Stimulated activated CD4-positive, alpha-beta T cell treated with anti-CD3 and anti-CD28 coated beads, Interleukin-12 subunit alpha, Interleukin-12 subunit beta, amount 100 ng/mL, for 48 hours (primary cell): ENCODE data around the gene GPRC5D.
A peak's percentile ranks its signal among the peaks of the same experiment; 100 is the strongest.

Experiments used
- DNase-seq, 3 donors: peaks; one replicate each; pipeline ENCODE4 v3.0.0-alpha.2; 2020; ENCODE audit warnings: low read depth in 2 of 3, low spot score in 1 of 3

The GPRC5D gene

DNA sequence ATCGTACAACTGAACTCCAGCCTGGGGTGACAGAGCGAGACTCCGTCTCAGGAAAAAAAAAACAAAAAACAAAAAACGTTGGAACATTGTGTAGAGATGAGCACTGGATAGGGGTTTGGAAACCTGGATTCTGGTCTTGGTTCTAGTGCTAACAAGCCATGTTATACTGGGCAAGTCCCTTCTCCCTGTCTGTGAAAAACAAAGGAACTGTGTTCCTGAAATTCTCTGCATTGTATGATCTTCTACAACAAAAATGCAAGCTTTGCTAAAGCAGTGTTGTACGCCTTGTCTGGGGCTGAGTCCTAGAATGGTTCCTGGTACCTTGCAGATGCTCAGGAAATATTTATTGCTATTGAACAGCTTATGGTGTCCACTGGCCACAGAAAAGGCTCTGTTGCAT lies 13.4 kb downstream of the GPRC5D start:
- no peak for DNase-seq

DNA sequence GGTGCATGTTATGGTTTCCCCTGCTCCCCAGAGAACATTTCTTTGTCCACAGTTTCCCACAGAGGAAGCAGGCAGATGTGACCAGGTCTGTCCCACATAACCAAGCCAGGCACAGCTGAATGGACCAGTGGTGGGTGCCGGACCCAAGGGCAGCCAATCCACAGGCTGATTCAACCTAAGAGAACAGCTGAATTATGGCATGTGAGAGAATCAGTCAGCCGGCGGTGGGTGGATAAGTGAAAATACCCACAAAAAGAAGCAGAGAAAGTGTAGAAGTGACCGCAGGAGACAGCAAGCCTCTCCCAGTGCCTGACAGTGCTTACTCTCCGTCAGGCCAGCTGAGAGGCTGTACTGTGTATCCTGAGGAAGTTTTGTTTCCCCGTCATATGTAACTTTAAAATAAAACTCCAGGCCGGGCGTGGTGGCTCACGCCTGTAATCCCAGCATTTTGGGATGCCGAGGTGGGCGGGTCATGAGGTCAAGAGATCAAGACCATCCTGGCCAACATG lies 14.9 kb downstream of the GPRC5D start:
- no peak for DNase-seq

DNA sequence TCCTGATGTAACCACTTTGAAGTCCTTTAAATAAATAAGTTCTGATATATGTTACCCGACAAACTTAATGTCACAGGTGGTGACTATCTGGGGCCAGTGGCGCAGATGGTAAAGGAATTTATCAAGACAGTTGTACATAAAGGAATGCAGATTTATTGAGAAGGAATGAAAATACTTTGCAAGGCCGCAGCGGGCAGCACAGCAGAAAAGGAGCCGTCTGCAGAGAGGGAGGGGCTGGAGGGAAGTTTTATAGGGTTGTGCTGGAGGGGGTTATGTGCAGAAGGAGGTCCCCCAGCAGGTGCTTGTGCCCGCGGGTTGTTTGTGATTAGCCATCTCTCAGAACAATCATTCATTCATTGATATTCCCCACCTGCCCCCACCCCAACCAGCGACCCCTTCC lies 17.4 kb downstream of the GPRC5D start:
- DNase-seq, result no peak

DNA sequence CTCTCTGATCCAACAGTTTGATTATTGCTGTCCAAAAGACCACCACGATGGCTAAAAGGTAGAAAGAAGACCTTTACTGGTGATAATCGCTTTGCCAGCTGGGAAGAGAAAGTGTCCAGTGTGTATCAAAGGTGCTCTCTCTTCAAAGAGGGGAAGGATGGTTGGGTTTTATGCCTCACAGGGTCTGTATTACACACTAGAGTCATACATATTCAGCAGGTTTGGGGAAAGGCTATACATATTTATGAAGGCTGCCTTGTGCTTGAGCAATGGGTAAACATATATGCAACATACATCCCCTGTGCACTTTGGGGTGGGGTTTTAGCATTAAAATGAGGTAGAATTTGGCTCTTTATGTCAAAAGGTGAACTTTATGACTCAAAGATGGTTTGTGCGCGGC lies 18.2 kb downstream of the GPRC5D start:
- no peak for DNase-seq

DNA sequence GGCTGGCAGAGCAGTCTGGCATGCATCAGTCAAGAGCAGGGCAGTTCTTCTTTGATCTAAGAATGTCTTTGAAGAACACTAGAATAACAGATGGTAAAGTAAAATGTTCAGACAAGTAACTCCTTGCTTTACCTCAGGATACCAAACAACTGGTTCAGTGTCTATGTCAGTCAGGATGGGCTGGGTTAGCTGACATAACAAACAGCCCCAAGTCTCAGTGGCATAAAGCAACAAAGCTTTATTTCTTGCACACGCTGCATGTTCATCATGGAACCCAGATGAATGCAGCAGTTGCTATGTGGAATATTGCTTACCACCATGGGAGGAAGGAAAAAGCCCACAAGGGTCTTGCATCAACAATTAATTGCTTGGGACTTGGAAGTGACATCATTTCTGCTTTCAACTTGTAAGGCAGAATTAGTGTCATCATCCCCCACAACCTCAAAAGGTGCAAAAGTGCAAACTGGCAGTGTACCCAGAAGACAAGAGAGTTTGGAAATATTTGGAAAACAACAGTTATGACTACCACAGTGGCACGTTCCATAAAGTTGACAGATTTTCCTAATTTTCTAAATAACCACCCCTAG lies 21.2 kb downstream of the GPRC5D start:
- DNase-seq, result no peak

DNA sequence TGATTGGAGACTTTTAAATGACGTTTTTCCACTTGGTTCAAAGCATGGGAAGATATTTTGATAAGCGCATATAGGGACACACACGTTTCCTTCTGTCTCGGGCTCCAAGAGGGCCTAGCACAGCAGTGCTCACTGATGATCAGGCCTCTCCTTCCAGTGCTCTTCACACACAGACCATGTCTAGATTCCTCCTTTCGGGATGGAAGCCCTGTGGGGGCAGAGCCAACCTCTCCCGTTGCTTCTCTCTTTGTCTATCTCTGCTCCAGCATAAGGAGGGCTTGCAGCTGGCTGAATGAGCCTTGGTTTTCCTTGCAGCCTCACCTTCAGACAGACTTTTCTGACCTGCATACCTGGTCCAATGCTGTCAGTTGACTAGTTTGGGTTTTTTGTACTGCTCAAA lies 22.3 kb downstream of the GPRC5D start:
- no peak for DNase-seq

DNA sequence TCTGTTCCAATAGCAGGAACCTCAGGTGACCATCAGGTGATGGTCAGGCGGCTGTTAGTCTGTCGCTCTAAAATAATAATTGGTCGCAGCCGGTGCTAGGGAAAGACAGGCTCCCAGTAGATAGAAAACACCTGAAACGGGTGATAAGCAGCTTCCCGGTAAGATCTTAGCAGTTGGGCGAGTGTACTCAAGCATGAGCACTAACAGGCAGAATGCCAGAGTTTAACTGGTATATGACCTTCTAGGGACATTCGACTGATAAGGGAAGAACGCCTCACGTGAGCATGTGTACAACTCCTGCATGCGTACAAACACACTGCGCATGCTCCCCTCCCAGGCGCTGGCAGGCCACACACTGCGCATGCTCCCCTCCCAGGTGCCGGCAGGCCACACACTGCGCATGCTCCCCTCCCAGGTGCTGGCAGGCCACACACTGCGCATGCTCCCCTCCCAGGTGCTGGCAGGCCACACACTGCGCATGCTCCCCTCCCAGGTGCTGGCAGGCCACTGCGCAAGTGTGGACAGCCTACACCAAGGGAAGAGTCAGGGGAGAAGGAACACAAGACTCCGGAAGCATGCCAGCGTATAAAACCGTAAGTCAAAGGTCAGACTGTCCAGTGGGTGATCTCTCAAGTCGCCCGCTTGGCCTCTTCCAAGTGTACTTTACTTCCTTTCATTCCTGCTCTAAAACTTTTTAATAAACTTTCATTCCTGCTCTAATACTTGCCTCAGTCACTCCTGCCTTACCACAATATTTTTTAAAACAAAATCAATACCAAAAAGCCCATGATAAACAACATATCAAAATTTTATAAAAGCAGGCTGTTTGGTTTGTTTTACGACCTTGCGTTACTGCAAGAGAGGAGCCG lies 24.5 kb downstream of the GPRC5D start:
- DNase-seq, result peak in 1 of 3 donors; percentile 27

DNA sequence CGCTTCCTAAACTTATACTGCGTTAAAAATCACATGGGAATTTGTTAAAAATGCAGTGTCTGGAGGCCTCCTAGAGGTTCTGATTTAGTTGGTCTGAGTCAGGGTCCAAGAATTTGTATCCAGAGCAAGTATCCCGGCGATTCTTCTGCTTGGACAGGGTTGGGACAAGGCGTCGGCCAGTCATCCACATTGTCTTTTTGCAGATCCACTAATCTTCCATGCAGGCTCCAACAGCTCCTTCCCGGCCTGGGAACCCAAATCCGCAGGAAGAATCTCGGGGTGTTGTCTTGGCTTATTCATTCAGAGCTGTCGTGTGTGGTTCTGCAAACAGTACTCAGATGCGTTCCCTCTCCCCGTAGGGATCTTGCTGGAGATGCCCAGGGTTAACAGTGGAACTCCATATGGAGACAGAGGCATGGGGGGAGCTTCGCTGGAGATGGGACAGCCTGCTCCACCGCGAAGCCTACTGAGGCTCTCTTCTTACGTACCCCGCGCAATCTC lies 25.3 kb downstream of the GPRC5D start:
- DNase-seq, result no peak

DNA sequence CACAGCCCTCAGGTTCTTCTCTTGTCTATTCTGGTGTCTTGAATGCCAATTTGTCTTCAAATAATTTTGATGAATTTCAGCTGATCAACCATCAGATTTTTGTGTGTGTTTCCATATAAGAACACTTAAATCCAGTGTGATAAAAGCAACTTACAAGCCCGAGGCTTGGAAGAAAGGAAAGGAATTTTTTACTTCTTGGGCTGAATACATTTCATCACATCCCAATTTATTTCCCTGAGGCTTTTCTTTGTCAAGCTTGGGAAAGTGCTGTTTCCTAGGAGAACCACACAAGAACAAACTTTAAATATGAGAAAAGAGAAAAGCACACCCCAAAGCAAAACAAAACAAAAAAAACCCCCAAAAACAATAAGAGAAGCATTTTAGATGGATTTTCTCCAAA lies 26.6 kb downstream of the GPRC5D start:
- no peak for DNase-seq

DNA sequence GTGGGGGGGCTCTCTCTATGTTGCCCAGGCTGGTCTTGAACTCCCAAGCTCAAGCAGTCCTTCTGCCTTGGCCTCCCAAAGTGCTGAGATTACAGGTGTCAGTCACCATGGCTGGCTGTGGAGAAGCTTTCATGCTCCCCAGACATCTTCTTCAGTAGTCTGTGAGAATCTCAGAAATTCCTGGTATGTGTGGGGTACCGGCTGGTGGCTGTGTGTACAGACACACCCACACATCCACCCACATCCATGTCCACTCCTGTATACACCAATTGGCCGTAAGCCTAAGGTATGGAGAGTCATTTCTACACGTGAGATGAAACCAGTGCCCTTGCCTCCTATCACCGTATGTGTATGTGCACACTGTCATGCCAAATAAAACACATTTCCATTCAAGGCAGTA lies 27.8 kb downstream of the GPRC5D start:
- DNase-seq, result no peak

DNA sequence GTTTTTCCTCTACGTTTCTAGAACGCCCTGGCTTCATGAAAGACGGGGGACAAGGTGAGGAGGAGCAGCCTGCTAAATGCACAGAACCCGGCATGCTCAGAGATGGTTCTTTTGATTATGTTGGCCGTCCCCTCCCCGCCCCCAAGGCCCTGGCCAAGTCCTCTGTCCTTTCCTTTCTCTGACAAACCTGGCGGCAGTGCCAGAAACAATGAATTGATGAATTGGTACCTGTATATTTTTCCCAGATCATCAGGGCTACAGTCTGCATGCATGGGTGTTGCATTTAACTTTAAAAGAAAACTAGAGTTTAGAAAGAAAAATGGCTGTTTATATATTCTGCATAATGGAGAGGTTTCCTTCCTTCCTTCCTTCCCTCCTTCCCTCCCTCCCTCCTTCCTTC lies 29.0 kb downstream of the GPRC5D start:
- no peak for DNase-seq

DNA sequence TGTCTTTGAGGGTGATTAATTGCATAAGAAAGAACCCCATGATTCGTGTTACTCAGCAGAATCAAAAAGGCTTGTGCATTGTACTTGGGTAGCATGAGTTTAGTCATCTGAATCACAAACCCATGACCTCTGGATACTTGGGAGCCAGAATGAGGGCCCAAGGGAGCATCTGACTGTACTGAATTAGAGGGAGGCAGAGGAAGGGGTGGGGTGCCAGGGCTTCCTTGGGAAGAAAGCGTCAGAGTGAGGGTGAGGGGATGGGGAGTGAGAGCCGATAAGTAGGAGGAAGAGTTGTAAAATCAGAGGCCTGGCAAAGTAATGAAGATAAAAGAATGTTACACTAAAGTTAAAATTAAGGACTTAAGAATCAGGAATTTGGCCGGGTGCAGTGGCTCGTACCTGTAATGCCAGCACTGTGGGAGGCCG lies 29.8 kb downstream of the GPRC5D start:
- no peak for DNase-seq

DNA sequence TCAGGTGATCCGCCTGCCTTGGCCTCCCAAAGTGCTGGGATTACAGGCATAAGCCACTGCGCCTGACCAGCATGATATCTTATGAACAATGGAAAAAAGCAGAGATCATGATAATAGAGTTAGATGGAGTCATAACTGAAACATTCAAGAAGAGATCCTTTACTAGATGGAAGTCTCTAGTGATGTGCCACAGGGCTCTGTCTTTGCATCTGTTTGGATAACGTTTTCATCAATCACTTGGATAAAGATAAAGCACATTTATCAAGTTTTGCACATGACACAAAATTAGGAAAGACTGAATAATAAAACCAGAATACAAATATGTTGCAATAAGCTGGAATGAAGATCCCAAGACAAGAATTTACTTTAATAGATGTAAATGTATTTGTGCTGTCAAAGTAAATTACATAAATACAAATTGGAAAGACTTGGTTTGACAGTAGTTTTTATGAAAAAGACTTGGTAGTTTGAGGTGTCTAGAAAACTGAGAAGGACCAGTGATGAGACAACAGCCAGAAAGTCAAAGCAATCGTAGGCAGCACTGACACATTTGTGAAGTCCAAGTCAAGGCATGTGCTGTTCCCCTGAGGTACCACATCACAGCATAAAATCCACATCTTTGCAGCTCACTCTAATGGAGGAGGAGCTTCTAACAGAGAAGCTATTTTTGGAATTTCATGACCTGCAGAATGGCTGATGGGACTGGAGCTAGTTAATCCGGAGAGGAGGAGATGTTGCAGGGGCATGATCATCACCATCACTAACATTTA lies 32.1 kb downstream of the GPRC5D start:
- DNase-seq, result no peak

DNA sequence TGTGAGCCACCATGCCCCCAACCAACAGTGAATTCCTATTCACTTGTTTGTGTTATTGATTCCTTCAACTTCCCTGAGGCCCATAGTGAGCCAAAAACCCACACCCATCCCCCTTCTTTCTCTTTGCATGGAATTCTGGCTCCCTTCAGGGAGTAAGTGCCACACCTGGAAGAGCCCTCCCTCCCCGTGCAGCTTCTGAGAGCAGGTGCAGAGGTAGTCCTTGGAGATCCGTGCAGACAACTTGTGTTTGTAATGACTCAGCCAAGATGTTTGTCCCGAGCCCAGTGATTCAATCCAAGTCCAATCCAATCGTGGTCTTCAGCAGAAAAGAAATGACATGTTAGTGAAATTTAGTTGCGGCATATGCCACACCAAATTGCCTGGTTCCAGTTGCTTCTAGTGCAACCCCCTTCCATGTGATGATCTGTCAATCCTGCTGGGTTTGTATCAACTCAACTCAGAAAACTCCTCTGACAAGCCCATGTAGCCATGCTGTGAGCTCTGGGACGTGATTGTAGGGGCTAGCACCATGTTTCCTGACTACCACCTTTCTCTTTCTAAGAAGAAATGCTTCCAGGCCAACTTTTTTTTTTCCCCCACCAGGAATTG lies 33.1 kb downstream of the GPRC5D start:
- no peak for DNase-seq

DNA sequence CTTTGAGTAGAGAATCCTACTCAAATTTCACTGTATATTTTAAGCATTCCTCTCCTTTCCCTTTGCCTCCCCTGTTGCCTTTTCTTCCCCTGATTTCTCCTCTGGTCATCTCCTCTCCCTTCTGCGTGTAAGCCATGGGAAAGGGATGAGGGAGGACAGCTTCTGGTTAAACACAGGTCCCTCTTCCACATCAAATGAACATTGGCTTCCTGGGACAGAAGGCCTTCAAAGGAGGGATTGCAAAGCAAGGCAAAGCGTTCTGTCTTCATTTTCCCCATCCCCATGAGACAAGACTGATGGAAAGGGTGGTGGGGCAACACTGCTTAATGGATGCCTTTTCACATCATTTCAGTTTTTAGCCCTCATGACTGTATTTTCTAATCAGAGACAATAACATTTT lies 34.5 kb downstream of the GPRC5D start:
- no peak for DNase-seq

DNA sequence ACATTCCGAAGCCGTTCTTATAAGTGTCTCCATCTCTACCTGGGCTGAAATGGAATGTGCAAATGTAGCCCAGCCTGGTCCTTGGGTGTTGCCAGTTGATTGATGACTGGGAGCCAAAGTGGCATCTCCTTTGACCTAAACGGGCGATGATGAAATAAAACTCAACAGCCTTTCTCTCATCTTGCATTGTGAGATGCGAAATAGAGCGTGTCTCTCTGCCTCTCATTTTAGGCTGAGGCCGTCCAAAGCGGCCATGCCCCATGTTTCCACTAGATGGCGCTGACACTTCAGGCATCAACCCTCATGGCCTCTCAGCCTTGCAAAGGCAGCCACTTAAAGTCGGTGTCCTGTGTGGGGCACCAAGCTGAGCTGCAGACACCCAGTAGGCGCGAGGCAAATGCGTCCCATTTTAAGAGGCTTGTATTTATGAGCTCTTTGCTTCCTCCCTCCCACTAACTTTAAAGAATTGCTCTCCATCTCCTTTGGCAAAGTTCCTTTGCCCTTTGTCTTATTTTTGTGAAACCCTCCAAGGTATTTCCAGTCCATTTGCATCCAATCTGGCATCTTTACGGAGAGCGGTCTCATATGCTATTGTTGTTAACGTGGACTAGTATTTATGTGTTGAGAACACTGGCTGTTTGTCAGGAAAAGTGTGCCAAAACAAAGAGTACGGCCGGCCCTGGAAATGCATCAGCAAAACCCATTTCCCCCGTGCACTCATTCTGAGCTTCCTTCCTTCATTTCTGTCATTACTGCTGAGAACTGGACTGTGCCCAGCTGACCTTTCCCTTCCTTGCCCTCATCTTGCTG lies 35.6 kb downstream of the GPRC5D start:
- peak; percentile 76 to 95 (median 81) for DNase-seq

DNA sequence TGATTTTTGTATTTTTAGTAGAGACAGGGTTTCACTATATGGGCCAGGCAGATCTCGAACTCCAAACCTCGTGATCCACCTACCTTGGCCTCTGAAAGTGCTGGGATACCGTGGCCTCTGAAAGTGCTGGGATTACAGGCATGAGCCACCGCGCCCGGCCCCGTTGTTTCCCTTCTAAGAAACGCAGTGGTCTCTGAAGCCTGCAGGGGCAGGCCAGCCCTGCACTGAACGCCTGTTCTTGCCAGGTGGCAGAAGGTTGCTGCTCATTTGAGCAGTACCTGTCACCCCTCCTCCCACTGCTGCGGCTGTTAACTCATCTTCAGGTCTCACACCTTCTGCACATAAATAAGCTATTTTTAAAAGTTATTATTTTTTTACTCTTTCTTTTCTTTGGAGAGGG lies 36.3 kb downstream of the GPRC5D start:
- DNase-seq, result no peak

DNA sequence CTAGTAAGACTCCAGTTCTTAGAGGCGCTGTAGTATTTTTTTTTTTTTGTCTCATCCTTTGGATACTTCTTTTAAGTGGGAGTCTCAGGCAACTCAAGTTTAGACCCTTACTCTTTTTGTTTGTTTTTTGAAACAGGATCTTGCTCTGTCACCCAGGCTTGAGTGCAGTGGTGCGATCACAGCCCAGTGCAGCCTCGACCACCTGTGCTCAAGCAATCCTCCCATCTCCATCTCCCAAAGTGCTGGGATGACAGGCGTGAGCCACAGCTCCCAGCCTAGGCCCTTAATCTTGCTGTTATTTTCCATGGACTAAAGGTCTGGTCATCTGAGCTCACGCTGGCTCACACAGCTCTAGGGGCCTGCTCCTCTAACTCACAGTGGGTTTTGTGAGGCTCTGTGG lies 39.3 kb downstream of the GPRC5D start:
- DNase-seq, result no peak

DNA sequence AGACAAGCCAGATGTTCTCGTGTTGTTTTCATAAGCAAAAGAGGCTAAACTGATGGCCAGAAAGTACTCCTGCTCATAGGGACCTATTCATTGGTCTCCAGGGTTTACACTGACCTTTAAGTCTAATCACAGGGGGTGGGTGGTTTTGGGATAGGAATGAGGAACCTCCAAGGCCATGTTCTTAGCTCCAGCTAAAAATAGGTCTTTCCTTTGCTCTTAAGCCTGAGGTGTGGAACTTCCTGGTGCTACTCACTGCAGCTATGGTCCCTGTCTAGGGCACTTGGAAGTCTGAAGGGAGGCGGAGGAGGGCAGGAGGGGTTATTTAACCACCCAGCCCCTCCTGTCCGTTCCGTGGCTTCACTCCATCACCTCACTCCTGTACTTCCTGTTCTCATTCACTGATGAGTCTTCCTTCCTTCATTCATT lies 42.0 kb downstream of the GPRC5D start:
- DNase-seq, result no peak

DNA sequence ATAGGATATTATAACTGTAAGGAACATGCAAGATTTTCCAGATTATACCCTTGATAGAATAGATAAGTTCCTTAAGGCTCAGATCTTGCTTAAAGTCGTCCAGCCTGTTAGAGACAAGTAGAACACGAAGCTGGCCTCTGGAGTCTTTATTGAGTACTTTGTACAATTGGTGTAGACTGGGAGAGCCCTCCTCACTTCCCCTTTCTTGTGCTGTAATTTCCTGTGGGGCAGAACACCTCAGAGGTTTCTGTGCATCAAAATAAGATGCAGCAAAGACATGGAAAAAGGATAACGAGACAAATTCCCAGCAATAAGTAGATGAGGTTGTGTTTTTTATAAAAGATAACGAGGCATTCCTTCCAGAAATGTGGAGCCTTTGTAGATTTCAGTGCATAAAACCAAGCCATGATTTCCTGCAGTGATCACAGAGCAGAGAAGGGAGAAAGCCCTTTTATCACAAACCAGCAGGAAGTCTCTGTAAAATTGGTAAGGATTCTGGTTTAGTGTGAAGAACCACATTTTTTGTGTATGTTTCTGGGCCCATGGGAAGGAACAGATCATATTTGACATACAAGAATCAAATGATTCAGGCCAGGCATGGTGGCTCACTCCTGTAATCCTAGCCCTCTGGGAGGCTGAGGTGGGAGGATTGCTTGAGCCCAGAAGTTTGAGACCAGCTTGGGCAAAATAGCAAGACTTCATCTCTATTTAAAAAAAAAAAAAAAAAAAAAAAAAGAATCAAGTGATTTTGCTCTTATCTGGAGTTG lies 42.6 kb downstream of the GPRC5D start:
- no peak for DNase-seq
